Measurements from ENCODE around the gene TMEM212.

Gene TMEM212

DNA sequence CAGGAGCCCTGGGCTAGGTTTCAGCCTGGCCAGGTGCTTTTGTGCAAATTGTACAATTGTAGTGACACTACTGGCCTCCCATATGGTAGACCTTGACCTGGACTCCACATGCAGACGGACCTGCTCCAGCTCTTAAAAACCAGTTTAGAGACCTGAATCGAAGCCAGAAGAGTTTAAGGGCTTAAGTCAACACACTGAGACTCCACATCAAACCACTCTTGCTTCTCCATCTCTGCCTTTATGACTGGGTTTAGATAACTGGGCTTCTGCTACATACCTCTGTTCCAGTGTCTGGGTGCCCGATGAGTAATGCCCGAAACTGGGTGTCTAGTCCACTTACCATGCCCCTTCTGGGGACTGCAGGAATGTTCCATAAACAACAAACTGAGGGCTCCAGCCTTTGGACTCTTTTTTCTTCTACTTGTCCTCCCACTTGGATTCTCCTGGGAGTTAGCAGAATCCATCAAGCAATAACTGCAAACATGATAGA lies 32.8 kb downstream of the TMEM212 start:
- DNase-seq (ENCODE audit: low read depth in 2 of 2) = peak; percentile 46 to 89
- H3K4me3 ChIP-seq (replicated peaks in 1 of 2; ENCODE audit: low read depth in 2 of 2, low read length in 2 of 2) = no peak overlapping the region
- TF ChIP-seq, protein P1, sequence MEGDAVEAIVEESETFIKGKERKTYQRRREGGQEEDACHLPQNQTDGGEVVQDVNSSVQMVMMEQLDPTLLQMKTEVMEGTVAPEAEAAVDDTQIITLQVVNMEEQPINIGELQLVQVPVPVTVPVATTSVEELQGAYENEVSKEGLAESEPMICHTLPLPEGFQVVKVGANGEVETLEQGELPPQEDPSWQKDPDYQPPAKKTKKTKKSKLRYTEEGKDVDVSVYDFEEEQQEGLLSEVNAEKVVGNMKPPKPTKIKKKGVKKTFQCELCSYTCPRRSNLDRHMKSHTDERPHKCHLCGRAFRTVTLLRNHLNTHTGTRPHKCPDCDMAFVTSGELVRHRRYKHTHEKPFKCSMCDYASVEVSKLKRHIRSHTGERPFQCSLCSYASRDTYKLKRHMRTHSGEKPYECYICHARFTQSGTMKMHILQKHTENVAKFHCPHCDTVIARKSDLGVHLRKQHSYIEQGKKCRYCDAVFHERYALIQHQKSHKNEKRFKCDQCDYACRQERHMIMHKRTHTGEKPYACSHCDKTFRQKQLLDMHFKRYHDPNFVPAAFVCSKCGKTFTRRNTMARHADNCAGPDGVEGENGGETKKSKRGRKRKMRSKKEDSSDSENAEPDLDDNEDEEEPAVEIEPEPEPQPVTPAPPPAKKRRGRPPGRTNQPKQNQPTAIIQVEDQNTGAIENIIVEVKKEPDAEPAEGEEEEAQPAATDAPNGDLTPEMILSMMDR (IDR thresholded peaks at IDR 0.05; ENCODE audit: low read depth, low read length) = no peak

DNA sequence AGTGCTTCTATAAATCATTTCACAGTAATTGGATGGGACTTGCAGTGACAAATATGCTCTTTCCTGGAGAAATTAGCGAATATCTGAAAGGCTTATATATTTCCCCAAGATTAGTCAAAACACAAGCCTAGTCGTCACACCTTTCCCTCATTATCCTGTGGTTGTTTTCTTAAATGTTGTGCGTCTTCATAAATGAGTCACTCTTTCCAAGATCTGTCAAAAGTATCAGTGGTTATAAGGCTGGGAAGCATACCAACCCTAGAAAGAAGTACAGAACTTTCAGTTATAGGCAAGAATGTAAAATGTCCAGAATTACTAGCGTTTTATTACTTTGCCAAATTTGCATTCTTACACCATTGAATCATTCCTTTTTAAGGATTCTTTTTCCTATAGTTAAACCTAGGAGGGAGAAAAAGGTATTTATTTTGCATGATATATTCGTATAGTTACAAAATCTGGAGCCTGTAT lies 33.6 kb downstream of the TMEM212 start:
- DNase-seq (ENCODE audit: low read depth in 2 of 2) = peak; percentile 98
- TF ChIP-seq, protein P1 (IDR thresholded peaks at IDR 0.05; ENCODE audit: low read depth, low read length) = no peak
- no peak overlapping the region for H3K4me3 ChIP-seq (replicated peaks in 1 of 2; ENCODE audit: low read depth in 2 of 2, low read length in 2 of 2)

DNA sequence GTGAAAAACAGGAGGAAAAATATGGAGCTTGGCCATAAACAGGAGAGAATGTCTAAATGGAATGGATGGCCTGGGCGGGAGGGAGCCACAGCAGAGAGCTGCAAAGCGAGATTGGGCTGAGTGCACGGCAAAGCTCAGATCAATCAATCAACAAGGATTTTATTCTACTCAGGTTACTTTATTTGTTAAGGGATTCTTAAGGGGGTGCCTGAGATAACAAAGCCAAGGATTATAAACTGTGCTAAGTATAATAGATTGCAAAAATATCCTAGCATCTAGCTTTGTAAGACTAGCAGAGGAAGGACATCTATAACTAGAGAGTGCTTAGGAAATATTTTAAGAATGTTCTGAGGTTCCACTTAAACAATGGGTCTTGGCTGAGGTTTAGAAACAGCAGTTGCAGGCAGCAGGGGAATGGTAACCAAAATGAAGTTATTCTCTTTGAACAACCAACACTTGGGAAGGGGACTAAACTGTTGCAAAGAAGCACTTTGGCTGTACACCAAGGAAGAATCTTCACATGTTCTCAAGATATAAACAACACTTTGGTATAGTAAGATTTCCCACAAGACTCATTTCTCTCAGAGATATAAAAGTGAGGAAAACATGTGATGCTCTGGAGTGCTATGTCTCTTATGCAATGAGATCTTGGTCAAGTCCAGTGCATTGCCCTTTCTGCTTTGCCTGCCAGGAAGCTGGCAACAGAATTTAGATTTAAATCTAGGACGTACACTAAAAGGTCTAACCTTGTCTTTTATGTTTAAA lies 35.5 kb downstream of the TMEM212 start:
- TF ChIP-seq, protein P1 (IDR thresholded peaks at IDR 0.05; ENCODE audit: low read depth, low read length) = no peak
- peak; percentile 82 to 84 for DNase-seq (ENCODE audit: low read depth in 2 of 2)
- no peak overlapping the region for H3K4me3 ChIP-seq (replicated peaks in 1 of 2; ENCODE audit: low read depth in 2 of 2, low read length in 2 of 2)

DNA sequence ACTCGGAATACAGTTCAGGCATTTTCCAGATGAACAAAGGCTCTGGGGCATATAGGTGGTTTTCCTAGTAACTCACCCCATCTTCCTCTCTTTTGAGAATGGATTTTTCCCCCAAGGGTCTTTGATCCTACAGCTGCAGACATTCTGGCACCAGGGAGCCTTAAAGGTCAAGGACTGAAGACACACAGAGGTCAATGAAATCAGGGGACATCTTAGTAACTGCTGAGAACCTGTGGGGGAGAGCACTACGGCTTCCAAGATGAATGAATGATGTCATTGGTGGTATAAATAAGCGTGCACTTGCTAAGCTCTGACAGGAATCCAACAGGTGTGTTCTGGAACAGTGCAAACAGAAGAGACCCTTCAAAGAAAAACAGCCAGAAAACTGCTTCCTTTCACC lies 36.3 kb downstream of the TMEM212 start:
- TF ChIP-seq, protein P1 (IDR thresholded peaks at IDR 0.05; ENCODE audit: low read depth, low read length) = no peak
- no peak overlapping the region for H3K4me3 ChIP-seq (replicated peaks in 1 of 2; ENCODE audit: low read depth in 2 of 2, low read length in 2 of 2)
- no peak for DNase-seq (ENCODE audit: low read depth in 2 of 2)

DNA sequence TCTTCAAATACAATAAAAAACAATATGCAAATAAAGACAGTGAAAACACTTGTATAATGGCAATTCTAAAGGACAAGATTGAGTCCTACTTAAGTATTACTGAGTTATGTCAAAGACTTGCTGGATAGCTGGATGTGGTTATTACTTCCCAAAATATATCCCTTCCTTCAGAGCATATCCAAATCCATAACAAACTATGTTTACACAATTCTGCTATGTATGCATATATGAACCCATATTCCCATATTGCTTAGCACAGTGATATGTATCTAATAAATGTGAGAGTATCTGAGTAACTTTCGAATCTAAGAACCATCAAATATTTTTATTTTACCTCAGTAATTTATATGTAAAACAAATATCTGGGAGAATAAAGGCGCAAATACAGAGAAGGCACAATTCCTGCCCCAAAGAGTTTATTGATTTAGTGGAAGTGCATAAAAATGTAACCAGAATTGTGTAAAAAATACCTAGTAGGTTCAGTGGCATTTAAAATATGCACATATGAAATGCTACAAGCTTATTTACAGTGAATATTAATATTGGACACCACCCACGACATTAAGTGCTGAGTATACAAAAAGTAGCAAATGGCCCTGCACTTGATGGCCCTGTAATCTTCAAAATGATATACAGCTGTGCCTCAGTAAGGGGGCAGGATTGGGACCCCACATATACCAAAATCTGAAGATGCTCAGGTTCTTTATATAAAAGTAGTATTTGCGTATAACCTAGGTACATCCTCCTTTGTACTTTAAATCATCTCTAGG lies 37.1 kb downstream of the TMEM212 start:
- TF ChIP-seq, protein P1 (IDR thresholded peaks at IDR 0.05; ENCODE audit: low read depth, low read length) = no peak
- no peak overlapping the region for H3K4me3 ChIP-seq (replicated peaks in 1 of 2; ENCODE audit: low read depth in 2 of 2, low read length in 2 of 2)
- no peak for DNase-seq (ENCODE audit: low read depth in 2 of 2)

DNA sequence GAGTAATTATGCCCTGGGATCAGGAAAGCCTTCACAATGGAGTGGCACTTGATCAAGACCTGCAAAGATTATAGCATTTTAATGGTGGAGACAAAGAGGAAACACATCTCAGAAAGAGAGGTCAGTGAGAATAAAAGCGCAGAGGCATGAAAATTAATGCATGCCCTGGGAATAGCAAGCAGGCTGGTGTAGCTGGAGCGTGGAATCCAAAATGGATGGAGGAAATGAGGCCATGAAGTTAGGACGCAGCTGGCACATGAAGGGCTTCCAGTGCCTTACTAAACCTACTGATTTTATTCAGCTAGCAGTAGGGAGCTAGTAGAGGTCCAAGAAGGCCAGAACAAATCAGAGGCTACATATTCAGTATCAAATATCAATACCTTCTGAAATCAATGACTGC lies 38.1 kb downstream of the TMEM212 start:
- TF ChIP-seq, protein P1 (IDR thresholded peaks at IDR 0.05; ENCODE audit: low read depth, low read length) = no peak
- DNase-seq (ENCODE audit: low read depth in 2 of 2) = no peak
- no peak overlapping the region for H3K4me3 ChIP-seq (replicated peaks in 1 of 2; ENCODE audit: low read depth in 2 of 2, low read length in 2 of 2)
